ENCODE data around the gene RARB. TPM values are rescaled to one million over a fixed set of nuclear protein-coding genes. Genes with fewer than 3 reads are reported as not detected.

Gene RARB
- total and polyA plus RNA-seq, 2 experiments from 2014 or later: 0.14 to 0.42 TPM

DNA sequence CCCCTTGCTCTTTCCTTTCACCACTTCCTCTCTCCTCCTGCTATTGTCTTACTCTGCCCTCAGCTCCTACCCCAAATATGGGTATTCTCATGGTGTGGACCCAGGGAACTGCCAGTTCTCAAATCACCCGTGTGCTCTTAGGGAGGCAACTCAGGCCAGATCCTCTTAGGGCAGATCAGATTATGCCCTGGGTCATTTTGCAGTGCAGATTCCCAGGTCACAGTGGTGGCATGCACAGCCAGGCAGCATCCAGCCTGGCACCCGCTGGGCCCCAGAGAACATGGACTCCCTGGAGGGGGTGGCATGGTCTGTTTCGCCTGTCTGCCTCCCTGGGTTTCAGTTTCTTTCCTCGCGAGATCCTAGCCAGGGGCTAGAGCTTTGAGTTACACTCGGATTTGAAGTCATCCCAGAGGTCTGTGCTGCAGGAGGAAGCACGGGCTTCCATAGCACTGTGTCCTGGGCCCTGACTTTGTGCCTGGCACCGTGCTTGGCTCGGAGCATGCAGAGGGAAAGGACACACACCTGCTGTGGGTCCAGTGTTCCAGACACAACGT is 140.5 kb downstream of the RARB start:
- H4K20me1 ChIP-seq (replicated peaks; ENCODE audit: insufficient read depth): no peaks in the 10 kb centered on the region
- H3K4me1 ChIP-seq (ENCODE audit: insufficient read depth): no peaks in the 10 kb centered on the region
- no peak overlapping the region for H3K4me3 ChIP-seq
- no peaks in the 10 kb centered on the region for H3K9me2 ChIP-seq (ENCODE audit: insufficient read depth)
- no peaks in the 10 kb centered on the region for H3K79me2 ChIP-seq (replicated peaks; ENCODE audit: insufficient read depth)
- no peak for ATAC-seq
- no peak overlapping the region for H3K27ac Mint-ChIP-seq
- no peaks in the 10 kb centered on the region for H3K9me3 Mint-ChIP-seq
- no peak overlapping the region for H2AFZ ChIP-seq
- TF ChIP-seq, protein P1, sequence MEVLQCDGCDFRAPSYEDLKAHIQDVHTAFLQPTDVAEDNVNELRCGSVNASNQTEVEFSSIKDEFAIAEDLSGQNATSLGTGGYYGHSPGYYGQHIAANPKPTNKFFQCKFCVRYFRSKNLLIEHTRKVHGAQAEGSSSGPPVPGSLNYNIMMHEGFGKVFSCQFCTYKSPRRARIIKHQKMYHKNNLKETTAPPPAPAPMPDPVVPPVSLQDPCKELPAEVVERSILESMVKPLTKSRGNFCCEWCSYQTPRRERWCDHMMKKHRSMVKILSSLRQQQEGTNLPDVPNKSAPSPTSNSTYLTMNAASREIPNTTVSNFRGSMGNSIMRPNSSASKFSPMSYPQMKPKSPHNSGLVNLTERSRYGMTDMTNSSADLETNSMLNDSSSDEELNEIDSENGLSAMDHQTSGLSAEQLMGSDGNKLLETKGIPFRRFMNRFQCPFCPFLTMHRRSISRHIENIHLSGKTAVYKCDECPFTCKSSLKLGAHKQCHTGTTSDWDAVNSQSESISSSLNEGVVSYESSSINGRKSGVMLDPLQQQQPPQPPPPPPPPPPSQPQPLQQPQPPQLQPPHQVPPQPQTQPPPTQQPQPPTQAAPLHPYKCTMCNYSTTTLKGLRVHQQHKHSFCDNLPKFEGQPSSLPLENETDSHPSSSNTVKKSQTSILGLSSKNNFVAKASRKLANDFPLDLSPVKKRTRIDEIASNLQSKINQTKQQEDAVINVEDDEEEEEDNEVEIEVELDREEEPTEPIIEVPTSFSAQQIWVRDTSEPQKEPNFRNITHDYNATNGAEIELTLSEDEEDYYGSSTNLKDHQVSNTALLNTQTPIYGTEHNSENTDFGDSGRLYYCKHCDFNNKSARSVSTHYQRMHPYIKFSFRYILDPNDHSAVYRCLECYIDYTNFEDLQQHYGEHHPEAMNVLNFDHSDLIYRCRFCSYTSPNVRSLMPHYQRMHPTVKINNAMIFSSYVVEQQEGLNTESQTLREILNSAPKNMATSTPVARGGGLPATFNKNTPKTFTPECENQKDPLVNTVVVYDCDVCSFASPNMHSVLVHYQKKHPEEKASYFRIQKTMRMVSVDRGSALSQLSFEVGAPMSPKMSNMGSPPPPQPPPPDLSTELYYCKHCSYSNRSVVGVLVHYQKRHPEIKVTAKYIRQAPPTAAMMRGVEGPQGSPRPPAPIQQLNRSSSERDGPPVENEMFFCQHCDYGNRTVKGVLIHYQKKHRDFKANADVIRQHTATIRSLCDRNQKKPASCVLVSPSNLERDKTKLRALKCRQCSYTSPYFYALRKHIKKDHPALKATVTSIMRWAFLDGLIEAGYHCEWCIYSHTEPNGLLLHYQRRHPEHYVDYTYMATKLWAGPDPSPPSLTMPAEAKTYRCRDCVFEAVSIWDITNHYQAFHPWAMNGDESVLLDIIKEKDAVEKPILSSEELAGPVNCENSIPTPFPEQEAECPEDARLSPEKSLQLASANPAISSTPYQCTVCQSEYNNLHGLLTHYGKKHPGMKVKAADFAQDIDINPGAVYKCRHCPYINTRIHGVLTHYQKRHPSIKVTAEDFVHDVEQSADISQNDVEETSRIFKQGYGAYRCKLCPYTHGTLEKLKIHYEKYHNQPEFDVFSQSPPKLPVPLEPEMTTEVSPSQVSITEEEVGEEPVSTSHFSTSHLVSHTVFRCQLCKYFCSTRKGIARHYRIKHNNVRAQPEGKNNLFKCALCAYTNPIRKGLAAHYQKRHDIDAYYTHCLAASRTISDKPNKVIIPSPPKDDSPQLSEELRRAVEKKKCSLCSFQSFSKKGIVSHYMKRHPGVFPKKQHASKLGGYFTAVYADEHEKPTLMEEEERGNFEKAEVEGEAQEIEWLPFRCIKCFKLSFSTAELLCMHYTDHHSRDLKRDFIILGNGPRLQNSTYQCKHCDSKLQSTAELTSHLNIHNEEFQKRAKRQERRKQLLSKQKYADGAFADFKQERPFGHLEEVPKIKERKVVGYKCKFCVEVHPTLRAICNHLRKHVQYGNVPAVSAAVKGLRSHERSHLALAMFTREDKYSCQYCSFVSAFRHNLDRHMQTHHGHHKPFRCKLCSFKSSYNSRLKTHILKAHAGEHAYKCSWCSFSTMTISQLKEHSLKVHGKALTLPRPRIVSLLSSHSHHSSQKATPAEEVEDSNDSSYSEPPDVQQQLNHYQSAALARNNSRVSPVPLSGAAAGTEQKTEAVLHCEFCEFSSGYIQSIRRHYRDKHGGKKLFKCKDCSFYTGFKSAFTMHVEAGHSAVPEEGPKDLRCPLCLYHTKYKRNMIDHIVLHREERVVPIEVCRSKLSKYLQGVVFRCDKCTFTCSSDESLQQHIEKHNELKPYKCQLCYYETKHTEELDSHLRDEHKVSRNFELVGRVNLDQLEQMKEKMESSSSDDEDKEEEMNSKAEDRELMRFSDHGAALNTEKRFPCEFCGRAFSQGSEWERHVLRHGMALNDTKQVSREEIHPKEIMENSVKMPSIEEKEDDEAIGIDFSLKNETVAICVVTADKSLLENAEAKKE (CRISPR knock-in tag; IDR thresholded peaks at IDR 0.05): no peak
- TF ChIP-seq JUNB (IDR thresholded peaks at IDR 0.05; ENCODE audit: unreplicated experiment) (no peak), STAT1 (IDR thresholded peaks at IDR 0.05; ENCODE audit: unreplicated experiment) (no peak), ZNF331 (CRISPR knock-in tag; IDR thresholded peaks at IDR 0.05; ENCODE audit: low read depth) (no peak), NANOG (IDR thresholded peaks at IDR 0.05; ENCODE audit: borderline replicate concordance) (no peak), EZH2phosphoT487 (IDR thresholded peaks at IDR 0.05; ENCODE audit: unreplicated experiment) (no peak), CREB1 (CRISPR knock-in tag; IDR thresholded peaks at IDR 0.05; ENCODE audit: low read depth) (no peak), EZH2 (IDR thresholded peaks at IDR 0.05; ENCODE audit: low read depth, unreplicated experiment) (no peak), ZNF114 (CRISPR knock-in tag; IDR thresholded peaks at IDR 0.05) (no peak), POLR2AphosphoS5 (IDR thresholded peaks at IDR 0.05; ENCODE audit: low read depth) (no peak)
- TF ChIP-seq, protein P2, sequence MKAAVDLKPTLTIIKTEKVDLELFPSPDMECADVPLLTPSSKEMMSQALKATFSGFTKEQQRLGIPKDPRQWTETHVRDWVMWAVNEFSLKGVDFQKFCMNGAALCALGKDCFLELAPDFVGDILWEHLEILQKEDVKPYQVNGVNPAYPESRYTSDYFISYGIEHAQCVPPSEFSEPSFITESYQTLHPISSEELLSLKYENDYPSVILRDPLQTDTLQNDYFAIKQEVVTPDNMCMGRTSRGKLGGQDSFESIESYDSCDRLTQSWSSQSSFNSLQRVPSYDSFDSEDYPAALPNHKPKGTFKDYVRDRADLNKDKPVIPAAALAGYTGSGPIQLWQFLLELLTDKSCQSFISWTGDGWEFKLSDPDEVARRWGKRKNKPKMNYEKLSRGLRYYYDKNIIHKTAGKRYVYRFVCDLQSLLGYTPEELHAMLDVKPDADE (IDR thresholded peaks at IDR 0.05): no peak
- TF ChIP-seq, protein P3, sequence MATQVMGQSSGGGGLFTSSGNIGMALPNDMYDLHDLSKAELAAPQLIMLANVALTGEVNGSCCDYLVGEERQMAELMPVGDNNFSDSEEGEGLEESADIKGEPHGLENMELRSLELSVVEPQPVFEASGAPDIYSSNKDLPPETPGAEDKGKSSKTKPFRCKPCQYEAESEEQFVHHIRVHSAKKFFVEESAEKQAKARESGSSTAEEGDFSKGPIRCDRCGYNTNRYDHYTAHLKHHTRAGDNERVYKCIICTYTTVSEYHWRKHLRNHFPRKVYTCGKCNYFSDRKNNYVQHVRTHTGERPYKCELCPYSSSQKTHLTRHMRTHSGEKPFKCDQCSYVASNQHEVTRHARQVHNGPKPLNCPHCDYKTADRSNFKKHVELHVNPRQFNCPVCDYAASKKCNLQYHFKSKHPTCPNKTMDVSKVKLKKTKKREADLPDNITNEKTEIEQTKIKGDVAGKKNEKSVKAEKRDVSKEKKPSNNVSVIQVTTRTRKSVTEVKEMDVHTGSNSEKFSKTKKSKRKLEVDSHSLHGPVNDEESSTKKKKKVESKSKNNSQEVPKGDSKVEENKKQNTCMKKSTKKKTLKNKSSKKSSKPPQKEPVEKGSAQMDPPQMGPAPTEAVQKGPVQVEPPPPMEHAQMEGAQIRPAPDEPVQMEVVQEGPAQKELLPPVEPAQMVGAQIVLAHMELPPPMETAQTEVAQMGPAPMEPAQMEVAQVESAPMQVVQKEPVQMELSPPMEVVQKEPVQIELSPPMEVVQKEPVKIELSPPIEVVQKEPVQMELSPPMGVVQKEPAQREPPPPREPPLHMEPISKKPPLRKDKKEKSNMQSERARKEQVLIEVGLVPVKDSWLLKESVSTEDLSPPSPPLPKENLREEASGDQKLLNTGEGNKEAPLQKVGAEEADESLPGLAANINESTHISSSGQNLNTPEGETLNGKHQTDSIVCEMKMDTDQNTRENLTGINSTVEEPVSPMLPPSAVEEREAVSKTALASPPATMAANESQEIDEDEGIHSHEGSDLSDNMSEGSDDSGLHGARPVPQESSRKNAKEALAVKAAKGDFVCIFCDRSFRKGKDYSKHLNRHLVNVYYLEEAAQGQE (IDR thresholded peaks at IDR 0.05; ENCODE audit: unreplicated experiment): no peak
- TF ChIP-seq, protein P4, sequence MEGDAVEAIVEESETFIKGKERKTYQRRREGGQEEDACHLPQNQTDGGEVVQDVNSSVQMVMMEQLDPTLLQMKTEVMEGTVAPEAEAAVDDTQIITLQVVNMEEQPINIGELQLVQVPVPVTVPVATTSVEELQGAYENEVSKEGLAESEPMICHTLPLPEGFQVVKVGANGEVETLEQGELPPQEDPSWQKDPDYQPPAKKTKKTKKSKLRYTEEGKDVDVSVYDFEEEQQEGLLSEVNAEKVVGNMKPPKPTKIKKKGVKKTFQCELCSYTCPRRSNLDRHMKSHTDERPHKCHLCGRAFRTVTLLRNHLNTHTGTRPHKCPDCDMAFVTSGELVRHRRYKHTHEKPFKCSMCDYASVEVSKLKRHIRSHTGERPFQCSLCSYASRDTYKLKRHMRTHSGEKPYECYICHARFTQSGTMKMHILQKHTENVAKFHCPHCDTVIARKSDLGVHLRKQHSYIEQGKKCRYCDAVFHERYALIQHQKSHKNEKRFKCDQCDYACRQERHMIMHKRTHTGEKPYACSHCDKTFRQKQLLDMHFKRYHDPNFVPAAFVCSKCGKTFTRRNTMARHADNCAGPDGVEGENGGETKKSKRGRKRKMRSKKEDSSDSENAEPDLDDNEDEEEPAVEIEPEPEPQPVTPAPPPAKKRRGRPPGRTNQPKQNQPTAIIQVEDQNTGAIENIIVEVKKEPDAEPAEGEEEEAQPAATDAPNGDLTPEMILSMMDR (conservative IDR thresholded peaks at IDR 0.05; ENCODE audit: low read depth in 2 of 2): no peak
- no peak for DNase-seq (ENCODE audit: low spot score)
- H3K27me3 ChIP-seq (ENCODE audit: insufficient read depth): no peaks in the 10 kb centered on the region
- peaks cover 6% of the 10 kb centered on the region for H3K4me1 Mint-ChIP-seq
- no peaks in the 10 kb centered on the region for H3K36me3 Mint-ChIP-seq (ENCODE audit: low read depth)
- H3K27ac ChIP-seq (ENCODE audit: low read depth): no peak overlapping the region
- H3F3A ChIP-seq (replicated peaks; ENCODE audit: low read depth): no peaks in the 10 kb centered on the region
- no peaks in the 10 kb centered on the region for H3K36me3 ChIP-seq (ENCODE audit: insufficient read depth)
- no peak overlapping the region for H3K4me2 ChIP-seq
- no peak overlapping the region for H3K4me3 Mint-ChIP-seq
- H3K27me3 Mint-ChIP-seq (ENCODE audit: insufficient read depth, low read depth, poor library complexity): peaks cover 12% of the 10 kb centered on the region

Data from GM23338 (cell line).